Fibroblast of skin of abdomen (primary cell): ENCODE data around the gene AKAP13.

Experiments
- DNase-seq: peaks from one replicate; pipeline ENCODE4 v3.0.0-alpha.2; 2013

Gene AKAP13

DNA sequence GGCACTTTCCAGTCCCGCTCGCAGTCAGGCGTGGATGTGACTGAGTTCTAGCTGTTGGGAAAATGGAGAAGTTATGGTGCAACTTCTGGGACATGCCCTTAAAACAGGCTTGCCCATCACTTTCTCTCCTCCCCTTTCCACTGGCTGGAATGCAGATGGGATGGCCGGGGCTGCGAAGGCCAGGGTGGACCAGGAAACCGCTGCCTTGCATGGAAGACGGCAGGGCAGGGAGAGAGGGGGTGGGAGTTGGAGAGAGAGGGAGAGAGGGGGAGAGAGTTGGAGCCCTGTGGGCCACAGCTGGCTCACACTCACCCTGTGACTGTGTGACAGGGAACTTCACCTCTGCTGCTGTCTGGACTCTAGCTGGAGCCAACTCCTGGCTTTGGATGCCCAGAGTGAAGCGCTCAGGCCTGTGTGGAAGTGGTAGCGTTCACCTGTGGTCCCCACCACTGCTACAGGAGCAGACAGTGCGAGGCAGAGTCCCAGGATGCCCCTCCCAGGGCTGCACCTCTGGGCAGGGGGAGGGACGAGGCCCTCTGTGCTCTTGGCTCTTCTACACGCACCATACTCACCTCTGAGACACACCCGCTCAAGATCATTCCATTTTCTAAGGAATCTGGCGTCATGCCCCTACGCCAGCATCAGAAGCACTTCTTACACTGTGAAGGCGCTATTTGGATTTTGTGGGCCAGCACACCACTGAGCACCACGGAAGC is 377.7 kb downstream of the AKAP13 start:
- DNase-seq, result no peak

DNA sequence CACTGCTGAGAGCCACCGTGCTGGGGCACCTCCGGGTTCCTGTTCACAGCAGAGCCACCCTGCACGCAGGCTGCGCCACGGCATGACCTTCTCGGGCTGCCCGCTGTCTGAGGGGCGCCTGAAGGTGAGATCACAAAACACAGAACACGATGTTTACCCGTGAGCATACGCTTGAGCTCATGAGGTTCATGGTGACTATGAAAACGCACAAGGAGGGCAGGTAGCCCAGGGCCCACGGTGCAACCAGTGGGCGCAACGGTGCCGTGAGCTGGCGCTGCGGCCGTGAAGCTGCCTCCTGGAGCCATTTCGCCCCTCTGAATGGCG is 378.2 kb downstream of the AKAP13 start:
- no peak for DNase-seq

DNA sequence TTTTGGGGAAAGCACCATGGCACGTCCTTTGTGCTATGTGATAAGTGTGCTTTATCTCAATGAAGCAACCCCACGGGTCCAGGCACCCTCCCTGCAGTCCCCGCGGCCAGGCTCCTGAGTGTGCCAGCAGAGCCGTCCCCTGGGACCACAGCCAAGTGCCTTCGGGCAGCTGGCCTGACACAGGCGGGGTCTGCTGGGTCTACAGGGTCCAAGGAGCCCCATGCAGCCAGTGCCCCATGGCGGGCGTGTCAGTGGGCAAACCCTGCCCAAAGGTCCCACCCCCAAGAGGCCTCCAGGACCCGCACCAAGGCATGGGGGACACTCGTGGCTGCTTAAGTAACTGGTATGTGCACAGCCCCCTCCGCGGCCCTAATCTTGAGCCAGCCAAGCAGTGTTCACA is 379.0 kb downstream of the AKAP13 start:
- no peak for DNase-seq

DNA sequence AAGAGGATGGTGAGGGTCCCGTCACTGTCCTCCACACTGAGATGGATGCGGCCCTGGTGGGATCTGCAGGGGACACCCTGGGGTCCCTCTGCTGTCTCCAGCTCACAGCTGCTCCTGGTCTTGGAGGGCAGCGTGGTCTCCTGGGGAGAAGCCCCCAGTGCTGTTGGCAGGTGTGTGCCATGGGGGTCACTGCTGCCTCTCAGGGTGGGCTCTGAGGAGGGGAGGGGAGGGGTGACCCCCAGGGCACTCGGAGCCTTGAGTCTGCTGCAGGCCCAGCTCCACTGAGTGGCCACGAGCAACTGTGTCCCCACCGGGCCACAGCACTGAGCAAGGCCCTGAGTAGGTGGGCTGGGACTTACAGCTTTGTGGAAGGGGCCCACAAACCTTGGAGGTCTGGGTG is 379.6 kb downstream of the AKAP13 start:
- DNase-seq, result no peak

DNA sequence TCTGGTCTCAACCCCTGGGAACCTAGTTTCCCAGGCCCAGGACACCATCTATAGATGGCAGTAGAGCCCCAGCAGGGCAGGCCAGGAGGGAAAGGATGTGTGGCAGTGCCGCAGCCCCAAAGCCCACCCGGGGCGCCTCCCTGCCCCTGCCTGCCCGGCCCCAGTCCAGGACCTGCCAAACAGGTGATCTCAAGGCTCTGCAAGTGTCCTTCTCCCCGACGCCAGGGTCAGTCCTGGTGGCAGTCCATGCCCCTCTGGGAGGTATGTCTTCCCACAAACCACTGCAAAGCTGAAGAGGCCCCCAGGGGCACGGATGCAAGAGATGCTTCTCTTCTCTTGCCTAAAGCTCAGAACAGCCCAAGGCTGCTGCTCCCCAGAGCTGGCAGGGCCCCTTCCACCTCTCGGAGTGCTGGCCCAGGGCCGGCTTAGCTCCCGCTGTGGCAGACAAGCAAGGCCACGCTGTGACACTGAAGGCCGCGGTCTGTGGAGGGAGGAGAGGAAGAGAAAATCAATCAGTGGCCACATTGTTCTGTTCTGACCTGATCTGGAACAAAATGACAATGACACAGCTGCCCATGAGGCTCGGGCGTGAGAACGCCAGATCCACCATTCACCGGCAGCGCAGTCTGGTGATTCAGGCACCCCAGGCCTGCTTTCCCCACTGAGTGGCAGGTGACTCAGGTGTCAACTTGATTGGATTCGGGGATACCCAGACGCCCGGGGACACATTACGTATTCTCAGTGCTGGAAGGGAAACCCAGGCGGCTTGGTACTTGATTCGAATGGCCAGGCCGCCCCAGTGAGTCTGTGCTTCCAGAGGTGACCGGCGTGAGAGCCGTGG is 380.3 kb downstream of the AKAP13 start:
- no peak for DNase-seq

DNA sequence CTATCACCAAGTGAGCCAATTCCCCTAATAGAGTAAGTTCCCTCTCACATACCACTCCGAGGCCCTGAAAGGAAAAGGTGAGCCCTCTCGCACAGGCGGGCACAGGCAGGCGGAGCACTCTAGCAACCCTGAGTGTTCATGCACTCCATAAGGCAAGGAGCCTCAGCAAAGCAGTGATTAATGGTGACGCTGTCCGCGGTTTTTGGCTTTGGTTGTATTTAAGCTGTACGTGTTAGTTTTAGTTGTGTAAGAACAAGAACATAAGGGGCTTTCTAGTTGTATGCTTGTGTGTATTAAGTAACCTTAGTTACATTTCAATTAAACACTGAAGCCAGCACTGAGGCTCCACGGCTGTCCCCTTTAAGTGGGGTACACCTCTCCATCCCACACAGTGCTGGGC is 381.2 kb downstream of the AKAP13 start:
- peak; percentile 48 for DNase-seq

DNA sequence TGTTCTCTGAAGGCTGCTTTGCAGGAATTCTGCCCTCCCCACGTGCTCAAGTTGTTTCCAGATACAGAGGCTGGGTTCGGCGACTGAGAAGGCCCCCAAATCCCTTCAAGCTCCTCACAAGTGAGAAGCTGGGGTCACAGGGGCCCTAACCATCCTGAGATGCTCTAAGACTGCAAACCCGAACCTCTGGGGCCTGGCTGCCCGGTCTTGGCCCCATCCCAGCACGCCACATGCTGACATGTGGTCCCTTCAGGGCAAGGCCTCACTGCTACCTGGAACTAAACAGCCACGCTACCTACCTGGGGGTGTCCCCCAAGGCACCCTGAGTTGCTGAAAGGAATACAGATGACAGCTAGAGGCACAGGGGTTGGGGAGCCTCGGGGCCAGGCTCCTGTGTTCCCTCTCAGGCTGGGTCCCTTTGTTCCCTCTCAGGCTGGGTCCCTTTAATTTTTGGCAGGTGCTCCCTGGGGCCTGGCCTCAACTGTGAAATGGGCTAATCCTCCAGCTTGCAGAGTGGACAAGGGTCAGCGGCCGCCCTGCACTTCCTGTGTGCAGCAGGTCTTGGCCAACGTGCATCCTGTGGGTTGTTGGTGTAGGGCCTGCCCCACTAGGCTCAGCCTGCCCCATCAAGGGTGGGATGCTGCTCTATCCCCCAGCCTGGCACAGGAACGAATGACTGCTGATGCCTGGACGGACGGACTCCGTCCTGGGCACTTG is 381.8 kb downstream of the AKAP13 start:
- no peak for DNase-seq

DNA sequence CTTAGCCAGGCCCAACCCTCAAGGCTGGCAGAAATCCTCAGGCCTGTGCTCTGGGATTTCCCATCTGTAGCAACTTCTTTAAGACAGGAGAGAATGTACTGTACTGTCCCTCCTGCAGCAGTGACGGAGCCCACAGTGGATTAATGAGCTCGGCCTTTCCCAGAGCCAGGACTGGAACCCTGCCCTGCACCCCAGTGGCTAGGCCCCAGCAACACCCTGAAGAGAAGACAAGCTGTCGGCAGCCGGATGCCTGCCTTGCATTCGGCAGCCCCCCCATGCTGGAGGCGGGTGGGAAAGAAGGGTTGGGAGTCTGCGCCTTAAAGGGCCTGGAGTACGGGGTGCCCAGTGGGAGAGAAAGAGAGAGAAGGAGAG is 382.3 kb downstream of the AKAP13 start:
- DNase-seq, result no peak

DNA sequence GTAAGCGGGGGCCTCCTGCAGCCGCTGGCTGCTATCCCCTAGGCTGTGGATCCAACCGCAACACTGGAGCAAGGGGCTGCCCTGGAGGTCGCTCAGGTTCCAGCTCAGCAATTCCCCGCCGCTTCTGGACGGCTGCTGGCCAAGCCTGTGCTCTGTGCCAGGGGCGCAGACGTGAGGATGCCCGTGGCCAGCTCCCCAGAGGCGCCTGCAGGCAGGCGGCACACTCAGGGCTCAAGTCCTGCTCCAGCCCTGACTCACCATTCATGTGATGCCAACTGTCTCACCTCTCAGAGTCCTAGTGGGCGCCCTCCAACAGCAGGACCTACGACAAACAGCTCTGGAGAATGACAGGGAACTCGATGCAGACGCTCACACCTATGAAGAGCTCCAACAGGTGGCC is 382.8 kb downstream of the AKAP13 start:
- no peak for DNase-seq

DNA sequence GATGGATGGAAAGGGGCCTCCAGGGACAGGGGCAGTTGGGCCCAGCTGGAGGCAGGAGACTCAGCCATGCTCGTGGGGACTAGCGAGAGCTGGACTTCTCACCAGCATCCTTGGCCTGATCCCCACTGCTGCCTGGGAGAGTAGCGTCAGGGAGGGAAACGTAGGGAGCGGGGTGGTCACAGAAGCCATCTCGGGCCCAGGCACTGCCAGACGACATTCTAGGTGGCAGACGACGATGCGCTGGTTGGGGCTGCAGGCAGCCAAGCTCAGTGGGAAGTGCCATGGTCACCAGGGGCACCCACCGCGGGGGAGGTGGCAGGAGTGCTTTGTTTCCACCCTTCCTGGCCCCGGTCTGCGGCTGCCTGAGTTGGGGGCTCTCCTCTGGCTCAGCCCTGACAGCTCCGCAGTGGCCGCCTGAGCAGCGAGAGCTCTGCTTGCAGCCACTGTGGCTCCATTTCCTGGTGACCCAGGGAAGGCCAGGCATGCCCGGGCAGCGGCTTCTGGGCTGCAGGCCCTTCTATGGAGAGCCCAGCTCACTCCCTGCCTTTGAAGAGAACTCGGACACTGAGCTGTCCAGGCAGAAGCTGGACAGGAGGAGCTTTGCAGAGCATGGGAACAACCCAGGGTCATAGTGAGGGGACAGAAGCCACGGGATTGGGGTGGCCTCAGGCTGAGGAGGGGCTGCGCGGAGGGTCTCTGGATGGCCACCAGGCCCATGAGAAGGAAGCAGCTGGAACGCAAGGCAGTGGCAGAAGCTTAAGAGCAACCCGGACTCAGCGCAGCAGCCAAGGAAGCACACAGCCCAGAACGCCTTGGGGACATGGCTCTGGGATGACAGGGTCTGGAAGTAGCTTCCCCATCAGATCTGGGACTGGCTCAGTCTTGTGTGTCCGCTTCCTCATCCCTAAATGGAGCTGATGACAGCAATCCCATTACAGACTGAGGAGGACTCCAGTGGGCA is 383.6 kb downstream of the AKAP13 start:
- no peak for DNase-seq

DNA sequence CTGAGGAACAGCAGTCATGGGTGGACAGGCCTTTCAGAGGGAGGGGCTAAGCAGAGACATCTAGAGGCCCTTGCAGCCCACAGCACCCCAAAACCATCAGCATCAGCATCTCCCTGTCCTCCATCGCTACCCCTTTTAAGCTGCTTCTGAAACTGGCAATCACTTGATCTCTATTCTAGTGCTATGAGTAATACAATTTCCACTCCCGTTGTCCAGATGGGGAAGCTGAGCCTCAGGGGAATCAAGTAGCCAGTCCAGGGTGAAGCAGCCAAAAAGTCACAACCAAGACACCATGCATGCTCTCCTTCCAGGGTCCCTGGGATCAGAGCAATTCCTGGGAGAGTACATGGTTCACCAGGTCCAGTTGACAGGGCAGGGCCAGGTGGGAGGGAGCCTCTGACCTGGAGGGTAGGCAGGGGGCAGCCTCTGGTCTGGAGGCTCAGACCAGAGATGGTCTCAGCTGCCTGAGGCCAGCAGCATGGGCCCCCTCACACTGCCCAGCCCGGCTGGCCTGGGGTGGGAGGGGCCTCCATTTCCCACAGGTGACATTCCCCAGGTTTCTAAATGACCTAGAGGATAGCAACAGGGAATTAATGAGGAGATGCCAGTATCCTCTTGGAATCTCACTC is 384.4 kb downstream of the AKAP13 start:
- DNase-seq, result no peak

DNA sequence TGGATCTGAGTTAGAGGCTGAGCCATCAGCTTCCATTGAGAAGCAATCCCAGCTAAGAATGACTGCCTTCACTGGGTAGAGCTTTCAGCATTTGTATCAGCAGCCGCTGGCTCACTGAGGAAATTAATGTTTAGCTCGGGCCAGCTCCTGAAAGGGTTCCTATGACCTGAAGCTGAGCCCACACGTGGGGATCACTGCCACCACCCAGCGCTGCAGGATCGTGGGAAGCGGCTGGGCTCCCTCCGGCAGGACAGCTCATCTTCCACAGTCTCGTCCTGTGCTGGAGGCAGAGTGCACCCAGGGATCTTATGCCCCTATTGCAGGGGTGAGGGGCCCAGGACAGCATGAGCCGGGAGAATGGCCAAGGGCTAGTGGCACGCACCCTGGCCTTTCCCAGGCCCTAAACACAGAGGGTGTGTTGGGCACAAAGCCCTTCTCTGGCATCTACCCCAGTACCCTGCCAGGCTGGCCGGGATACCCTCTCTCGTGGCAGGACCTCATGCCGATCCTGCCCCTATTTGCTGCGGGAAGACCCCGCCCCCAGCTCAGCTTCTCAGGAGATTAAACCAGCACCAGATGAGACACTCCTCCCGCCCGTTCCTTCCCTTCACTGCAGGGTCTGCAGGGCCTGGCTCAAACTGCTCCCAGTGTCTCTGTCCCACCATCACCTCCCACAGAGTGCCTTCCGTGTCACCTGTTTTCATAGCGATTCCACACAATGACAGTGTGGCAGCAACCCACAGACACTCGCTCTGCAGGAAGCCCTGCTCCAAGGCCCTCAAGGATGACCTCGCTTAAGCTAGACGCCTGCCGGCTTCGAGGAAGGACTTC is 385.8 kb downstream of the AKAP13 start:
- no peak for DNase-seq

DNA sequence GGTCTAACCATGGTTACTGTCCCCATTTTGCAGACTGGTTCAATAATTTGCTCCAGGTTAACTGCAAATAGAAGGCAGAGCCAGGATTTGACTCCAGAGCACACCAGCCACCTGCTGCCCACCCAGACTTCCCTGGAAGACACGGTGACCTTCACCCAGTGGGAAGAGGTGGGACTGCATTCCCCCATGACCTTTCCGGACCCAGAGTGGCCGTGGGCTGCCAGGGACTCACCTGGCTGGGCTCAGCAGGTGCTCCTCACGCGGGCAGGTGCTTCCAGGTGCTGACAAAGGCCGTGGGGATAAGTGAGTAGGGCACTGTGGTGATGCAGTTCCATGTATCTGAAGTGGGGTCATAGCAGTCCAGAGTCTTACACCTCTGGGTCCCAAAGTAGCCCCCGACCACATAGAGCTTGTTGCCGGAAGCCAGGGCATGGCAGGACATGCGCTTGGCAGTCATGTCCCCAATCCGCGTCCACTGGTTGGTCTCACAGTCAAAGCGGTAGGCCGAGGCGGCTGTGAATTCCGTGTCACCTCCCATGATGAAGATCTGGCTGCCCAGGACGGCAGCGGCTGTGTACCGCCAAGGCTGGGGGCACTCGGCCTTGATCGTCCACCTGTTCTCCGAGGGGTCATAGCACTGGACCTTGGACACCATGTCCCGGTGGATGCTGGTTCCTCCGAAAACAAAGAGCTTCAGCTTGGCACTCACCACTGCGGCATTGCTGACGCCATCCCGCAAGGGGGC is 387.6 kb downstream of the AKAP13 start:
- no peak for DNase-seq

DNA sequence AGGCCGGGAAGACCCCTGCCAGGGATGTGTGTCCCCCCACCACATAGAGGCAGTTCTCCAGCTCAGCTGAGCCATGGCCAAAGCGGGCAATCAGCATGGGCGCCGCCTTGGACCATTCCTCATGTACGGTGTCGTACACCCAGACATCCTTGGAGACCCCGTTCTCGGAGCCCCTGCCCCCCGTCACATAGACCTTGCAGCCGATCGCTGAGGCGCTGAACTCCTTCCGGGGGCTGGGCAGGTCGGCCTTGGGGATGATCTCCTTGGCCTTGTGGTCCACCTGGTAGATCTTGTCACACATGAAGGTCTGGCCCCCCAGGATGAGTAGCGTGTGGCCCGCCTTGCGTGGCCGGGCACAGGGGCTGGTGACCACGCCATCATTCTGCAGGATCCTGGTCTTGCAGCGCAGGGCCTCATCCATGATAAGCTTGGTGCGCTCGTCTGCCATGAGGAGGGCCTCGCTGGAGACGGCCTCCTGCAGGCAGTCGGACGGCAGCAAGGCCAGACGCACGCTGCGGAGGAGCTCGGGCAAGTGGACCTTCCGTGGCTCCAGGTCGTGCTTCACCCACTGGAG is 388.3 kb downstream of the AKAP13 start:
- DNase-seq, result no peak

DNA sequence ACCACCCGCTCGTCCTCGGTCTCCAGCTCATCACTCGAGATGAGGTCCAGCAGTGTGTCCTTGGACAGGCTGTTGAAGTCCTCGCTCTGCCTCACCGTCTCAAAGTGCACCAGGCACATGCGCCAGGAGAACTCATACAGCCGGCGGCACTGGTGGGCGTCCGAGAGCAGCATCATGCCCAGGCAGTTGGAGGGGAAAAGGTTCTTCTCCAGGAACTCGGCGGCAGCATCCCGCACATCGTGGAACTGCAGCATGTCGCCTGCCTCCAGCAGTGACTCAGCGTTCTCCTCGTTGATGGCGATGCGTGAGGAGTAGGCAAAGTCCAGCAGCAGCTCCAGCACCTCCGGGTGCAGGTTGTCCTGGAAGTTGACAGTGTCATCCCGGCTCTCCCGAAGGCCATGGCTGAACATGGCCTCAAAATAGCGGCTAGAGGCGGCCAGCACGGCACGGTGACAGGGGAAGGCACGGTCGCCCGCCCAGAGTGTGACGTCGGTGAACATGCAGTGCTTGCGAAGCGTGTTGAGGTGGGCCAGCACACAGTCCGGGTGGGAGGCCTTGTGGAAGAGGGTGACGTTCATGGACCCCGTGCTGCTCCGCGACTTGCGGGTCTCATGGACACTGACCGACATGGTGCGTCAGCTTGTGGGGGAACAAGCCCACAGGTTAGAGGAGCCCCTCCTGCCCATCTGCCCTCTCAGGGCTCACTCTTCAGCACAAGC is 388.9 kb downstream of the AKAP13 start:
- DNase-seq, result no peak

DNA sequence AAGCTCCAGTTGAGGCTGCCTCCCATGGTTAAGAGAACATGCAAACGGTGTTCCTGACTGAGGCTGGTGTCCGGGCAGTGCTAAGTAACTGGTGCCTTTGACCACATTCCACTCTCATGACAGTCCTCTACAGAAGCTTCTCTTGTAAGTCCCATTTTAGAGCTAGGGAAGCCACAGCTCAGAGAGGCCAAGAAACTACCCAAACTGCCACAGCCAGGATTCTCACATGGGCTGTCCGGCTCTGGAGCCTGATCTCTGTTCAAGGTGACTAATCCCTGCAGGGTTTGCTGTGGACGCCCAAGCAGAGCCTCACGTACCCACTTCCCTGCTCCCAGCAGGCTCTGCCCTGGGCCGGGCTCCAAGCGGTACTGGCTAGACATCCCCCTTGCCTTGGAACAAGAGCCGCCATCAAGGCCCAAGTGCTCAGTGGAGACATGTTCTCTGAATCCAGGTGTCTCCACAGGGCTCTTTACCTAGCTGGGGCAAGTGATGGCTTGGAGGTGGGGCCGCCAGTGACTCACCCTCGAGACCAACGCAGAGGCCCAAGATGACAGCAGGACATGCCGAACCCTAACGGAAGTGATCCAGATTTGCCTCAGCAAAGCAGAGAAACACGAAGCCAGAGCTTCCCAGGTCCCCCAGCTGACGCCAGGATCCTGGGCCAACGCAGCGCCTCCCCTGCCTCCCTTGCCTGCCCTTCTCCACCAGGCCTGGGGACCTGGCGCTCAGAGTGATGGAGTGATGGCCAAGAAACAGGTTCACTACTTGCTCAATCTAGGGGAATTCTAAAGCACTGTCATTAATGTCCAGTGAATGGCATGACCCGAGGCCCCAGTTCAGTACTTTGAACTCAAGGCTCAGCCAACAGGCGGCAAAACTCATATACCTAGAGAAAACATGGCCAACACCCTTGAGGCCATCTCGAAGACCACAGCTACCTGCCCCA is 390.0 kb downstream of the AKAP13 start:
- DNase-seq, result no peak

DNA sequence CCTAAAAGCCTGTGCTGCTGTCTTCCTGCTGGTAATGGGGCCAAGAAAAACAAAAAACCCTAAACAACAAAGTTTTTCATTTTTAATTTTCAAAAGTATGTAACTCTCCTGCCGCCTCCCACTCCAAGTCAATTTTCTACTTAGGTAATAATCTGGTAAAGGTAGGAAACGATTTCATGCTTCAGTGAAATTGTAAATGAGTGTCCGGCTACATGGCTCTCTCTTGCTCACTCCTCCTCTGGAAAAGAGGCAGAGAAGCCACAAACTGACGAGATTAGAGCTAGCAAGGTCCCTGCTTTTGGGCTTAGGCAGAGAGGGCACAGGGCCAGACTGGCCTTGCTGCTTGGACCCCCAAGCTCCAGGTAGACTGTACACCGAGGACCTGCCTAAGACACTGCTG is 390.9 kb downstream of the AKAP13 start:
- DNase-seq, result no peak
